Endothelial cell of umbilical vein (primary cell): ENCODE data around the gene B4GALNT1. TPM values are rescaled to one million over a fixed set of nuclear protein-coding genes. Genes with fewer than 3 reads are reported as not detected.
"Not testable (repeated sequence)": the region's sequence is repeated elsewhere in the genome, so short reads cannot be mapped to it uniquely, and the experiment has no call there.

ENCODE experiments used
- BruUV-seq: library from RNA; stranded (reverse); fragments of 400-500 nt; replicated peaks from 2 replicates; lab custom pipeline; 2021; lab: Mats Ljungman, UMichigan
- CTCF ChIA-PET: fragments of 300-600, 350-600 bp; sonication (Branson Sonifier 250); formaldehyde crosslinking; loops from one replicate; lab custom pipeline; 2021; ENCODE audit warnings: antibody characterized with exemption, inconsistent platforms; lab: Charles Lee
- POLR2A ChIA-PET: fragments of 300-600, 350-600 bp; sonication (Branson Sonifier 250); formaldehyde crosslinking; loops from one replicate; lab custom pipeline; 2021; ENCODE audit warnings: antibody characterized with exemption, inconsistent platforms; lab: Charles Lee
- DNase-seq: peaks from one replicate; pipeline ENCODE4 v3.0.0-alpha.2; 2011; ENCODE audit warnings: low read depth, low spot score
- FAIRE-seq: peaks from 2 replicates; lab custom pipeline; 2011; peaks lifted over from hg19 to GRCh38; lab: Jason Lieb, UNC
- H2AFZ ChIP-seq: 2 replicates; pipeline ENCODE4 v1.6.0; 2012; ENCODE audit warnings: low read depth, low read length, control low read depth, inconsistent platforms
- H3K27ac ChIP-seq: 2 replicates; pipeline ENCODE4 v1.5.1; 2011; ENCODE audit warnings: low read depth, mild to moderate bottlenecking, control low read depth, low read length, moderate library complexity; ENCODE audit not compliant: insufficient read depth
- H3K27me3 ChIP-seq, 2 experiments: 2 replicates each; pipeline versions ENCODE4 v1.6.0 to v1.6.1; 2011; ENCODE audit warnings: low read length in 2 of 2, mixed read lengths in 1 of 2; ENCODE audit not compliant: control insufficient read depth in 2 of 2, insufficient read depth in 2 of 2
- H3K36me3 ChIP-seq, 2 experiments: 2 replicates in 1 of 2; 3 replicates in 1 of 2; pipeline ENCODE4 v1.5.1; 2011; ENCODE audit warnings: low read length in 2 of 2, mild to moderate bottlenecking in 1 of 2, moderate library complexity in 1 of 2; ENCODE audit not compliant: control insufficient read depth in 2 of 2, insufficient read depth in 2 of 2; ENCODE audit errors: extremely low read depth in 1 of 2
- H3K4me1 ChIP-seq: 3 replicates; pipeline ENCODE4 v1.5.1; 2011; ENCODE audit warnings: mild to moderate bottlenecking, low read length; ENCODE audit not compliant: control insufficient read depth, insufficient read depth; ENCODE audit errors: extremely low read depth
- H3K4me2 ChIP-seq: 2 replicates; pipeline ENCODE4 v1.6.1; 2011; ENCODE audit warnings: low read length, control low read depth, mixed read lengths; ENCODE audit not compliant: insufficient read depth
- H3K4me3 ChIP-seq, 3 experiments: fragments of 200-600 bp in 1 of 3; sonication (generic), shearing (Covaris generic) in 1 of 3; replicated peaks in 1 of 3; 2 replicates each; pipeline ENCODE4 v1.5.1; 2011 to 2016; ENCODE audit warnings: control low read depth in 3 of 3, low read length in 3 of 3, mild to moderate bottlenecking in 2 of 3, inconsistent platforms in 1 of 3, low read depth in 1 of 3, moderate library complexity in 1 of 3; ENCODE audit not compliant: insufficient read depth in 1 of 3
- H3K79me2 ChIP-seq: 2 replicates; pipeline ENCODE4 v1.6.0; 2012; ENCODE audit warnings: low read length, inconsistent platforms; ENCODE audit not compliant: control insufficient read depth, insufficient read depth
- H3K9ac ChIP-seq: replicated peaks from 2 replicates; pipeline ENCODE3; 2011; ENCODE audit warnings: low read length, control low read depth; ENCODE audit not compliant: insufficient read depth; ENCODE audit errors: extremely low read depth
- H3K9me1 ChIP-seq: replicated peaks from 3 replicates; pipeline ENCODE4 v1.6.0; 2011; ENCODE audit warnings: mild to moderate bottlenecking, low read length; ENCODE audit not compliant: control insufficient read depth, insufficient read depth; ENCODE audit errors: extremely low read depth
- H3K9me3 ChIP-seq: replicated peaks from 2 replicates; pipeline ENCODE4 v1.5.1; 2012; ENCODE audit warnings: low read length, inconsistent platforms; ENCODE audit not compliant: control insufficient read depth, insufficient read depth
- H4K20me1 ChIP-seq: replicated peaks from 2 replicates; pipeline ENCODE3; 2011; ENCODE audit warnings: mild to moderate bottlenecking, low read length; ENCODE audit not compliant: control insufficient read depth, insufficient read depth; ENCODE audit errors: extremely low read depth
- CTCF ChIP-seq, 2 donors: IDR thresholded peaks; 1 replicate in 1 of 2; 2 replicates in 1 of 2; pipeline ENCODE4 v1.5.1; 2011; ENCODE audit warnings: low read length in 2 of 2, mild to moderate bottlenecking in 2 of 2, moderate library complexity in 2 of 2, control low read depth in 1 of 2, inconsistent platforms in 1 of 2, low read depth in 1 of 2; ENCODE audit not compliant: insufficient read depth in 1 of 2; ENCODE audit errors: extremely low read depth in 1 of 2
- EZH2 ChIP-seq: IDR thresholded peaks from 2 replicates; pipeline ENCODE4 v1.6.1; 2012; ENCODE audit warnings: borderline replicate concordance, low read depth, mild to moderate bottlenecking, moderate library complexity, low read length, inconsistent platforms; ENCODE audit not compliant: severe bottlenecking
- FOS ChIP-seq: IDR thresholded peaks from 2 replicates; pipeline ENCODE4 v1.6.1; 2011; ENCODE audit warnings: mild to moderate bottlenecking, low read length, moderate library complexity, borderline replicate concordance; ENCODE audit not compliant: insufficient read depth
- GATA2 ChIP-seq: IDR thresholded peaks from 2 replicates; pipeline ENCODE4 v1.7.0; 2011; ENCODE audit warnings: low read depth, mild to moderate bottlenecking, moderate library complexity, mixed read lengths, low read length; ENCODE audit not compliant: insufficient read length, insufficient read depth
- JUN ChIP-seq: IDR thresholded peaks from 2 replicates; pipeline ENCODE4 v1.6.1; 2011; ENCODE audit warnings: borderline replicate concordance, low read depth; ENCODE audit not compliant: insufficient read length, insufficient read depth
- MAX ChIP-seq: IDR thresholded peaks from 2 replicates; pipeline ENCODE4 v1.6.1; 2011; ENCODE audit not compliant: insufficient read depth, insufficient read length
- MYC ChIP-seq: IDR thresholded peaks from one replicate; pipeline ENCODE4 v1.6.1; 2011; ENCODE audit warnings: mild to moderate bottlenecking, low read depth, low read length
- POLR2A ChIP-seq: IDR thresholded peaks from 2 replicates; pipeline ENCODE4 v1.6.1; 2012; ENCODE audit warnings: low read depth, mild to moderate bottlenecking, control low read depth, low read length
- POLR2AphosphoS5 ChIP-seq: IDR thresholded peaks from 2 replicates; pipeline ENCODE4 v1.6.1; 2012; ENCODE audit warnings: low read depth, mild to moderate bottlenecking, control low read depth, low read length, moderate library complexity; ENCODE audit not compliant: insufficient read depth
- dilution Hi-C: fragments of 300-500 bp; cut with MboI; formaldehyde crosslinking; loops from one replicate; pipeline ENCODE4 v1.15.0; 2019; ENCODE audit warnings: low sequenced_read_pairs; ENCODE audit not compliant: extremely low pct_ligation_motif_present
- intact Hi-C: fragments of 100-400 bp; cut with micrococcal nuclease; formaldehyde crosslinking; loops from one replicate; pipeline ENCODE4 v1.10.0; 2022
- polyA plus RNA-seq, 4 experiments: library from polyadenylated mRNA; depleted of rRNA in 3 of 4; stranded (reverse) in 3 of 4; unstranded in 1 of 4; fragments of >200 nt; gene quantifications; 2 replicates each; pipeline versions ENCODE4 v1.2.1 to v1.2.3, GENCODE V29; 2011 to 2012; ENCODE audit warnings: missing spikeins in 1 of 4
- total RNA-seq: library from RNA; stranded (reverse); gene quantifications from 2 replicates; pipeline ENCODE4 v1.2.3, GENCODE V29; 2021

The B4GALNT1 gene
- total and polyA plus RNA-seq, 2 donors (not counting 3 experiments of a cell fraction or from before 2014, with no cell fraction given) = 0.33 to 0.35 TPM

- TF ChIP-seq FOS = no peak
- TF ChIP-seq GATA2 = no peak
- TF ChIP-seq POLR2AphosphoS5 = no peak
- no peak for TF ChIP-seq CTCF (IDR thresholded peaks at IDR 0.05; ENCODE audit: extremely low read depth in 1 of 2, insufficient read depth in 1 of 2, low read depth in 1 of 2, low read length in 2 of 2)
- no peak for TF ChIP-seq MAX
- TF ChIP-seq EZH2 = no peak
- TF ChIP-seq JUN = no peak
- no peak for TF ChIP-seq MYC
- no peak for TF ChIP-seq POLR2A
- Histone ChIP-seq H2AFZ (no peak overlapping the region), H4K20me1 (no peaks in the 10 kb centered on the region), H3K27me3 (peaks cover 48 to 51% of the 10 kb centered on the region in 2 experiments), H3K4me2 (no peak overlapping the region), H3K36me3 (no peaks in the 10 kb centered on the region), H3K9me3 (no peaks in the 10 kb centered on the region), H3K9ac (no peak overlapping the region), H3K79me2 (no peaks in the 10 kb centered on the region), H3K4me1 (peaks cover 5% of the 10 kb centered on the region), H3K27ac (no peak overlapping the region), H3K9me1 (no peaks in the 10 kb centered on the region), H3K4me3 (no peak overlapping the region)
- ChIA-PET POLR2A (no interaction called here), CTCF (interaction anchor here (1.2 to 3.4 kb wide), 3 partner anchors 14 to 35 kb away, joined by 3 to 113 read pairs (median 7); partner anchors contain the start of gene B4GALNT1)
- intact Hi-C loops = no loop called here
- dilution Hi-C loops = no loop called here
- DNase-seq (no peak), FAIRE-seq (no peak)
- BruUV-seq = no TSS peak
Measured at GRCh38 chr12:57618966-57619433, 14.0 kb downstream of the B4GALNT1 start.

- H3K36me3 ChIP-seq, H3K4me1 ChIP-seq, H3K9me3 ChIP-seq, dilution Hi-C loops, H3K79me2 ChIP-seq, H3K9ac ChIP-seq, H3K4me2 ChIP-seq, H2AFZ ChIP-seq, H4K20me1 ChIP-seq, H3K4me3 ChIP-seq, BruUV-seq, DNase-seq, H3K9me1 ChIP-seq, H3K27ac ChIP-seq, FAIRE-seq, intact Hi-C loops, POLR2A ChIA-PET: not testable (repeated sequence)
- H3K27me3 ChIP-seq = peaks cover 47 to 48% of the 10 kb centered on the region in 2 experiments
- CTCF ChIA-PET = interaction anchor here (3.4 kb wide), 1 partner anchor 35 kb away, joined by 113 read pairs; no protein-coding TSS in a partner anchor
Measured at GRCh38 chr12:57618431-57618830, 14.6 kb downstream of the B4GALNT1 start.
